Occipital lobe (tissue), 2 donors: ENCODE measurements around the gene CPSF6. TPM values are rescaled to one million over a fixed set of nuclear protein-coding genes. Genes with fewer than 3 reads are reported as not detected.
"Not testable (repeated sequence)": the region's sequence is repeated elsewhere in the genome, so short reads cannot be mapped to it uniquely, and the experiment has no call there.

ENCODE experiments used
- DNase-seq: peaks from one replicate; lab custom pipeline; 2025; lab: John Stamatoyannopoulos, UW
- total RNA-seq: library from RNA; depleted of rRNA; stranded (reverse); fragments of >200 nt; gene quantifications from one replicate; pipeline ENCODE4 v1.2.3, GENCODE V29; 2014

CPSF6 gene
- total RNA-seq, 1 donor from 2014 or later, result 113 TPM

DNA sequence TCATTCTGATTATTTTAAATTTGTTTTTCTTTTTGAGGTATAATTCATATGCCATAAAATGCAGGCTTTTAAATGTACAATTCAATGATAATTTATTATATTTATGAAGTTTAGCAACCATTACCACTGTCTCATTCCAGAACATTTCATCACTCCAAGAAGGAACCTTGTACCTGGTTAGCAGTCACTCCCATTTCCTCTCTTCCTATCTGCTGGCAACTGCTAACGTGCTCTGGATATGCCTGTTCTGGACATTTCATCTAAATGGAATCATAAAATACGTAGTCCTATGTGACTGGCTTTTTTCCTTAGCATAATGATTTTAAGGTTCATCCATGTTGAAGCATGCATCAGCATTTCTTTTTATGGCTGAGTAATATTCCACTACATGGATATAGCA, 15.5 kb downstream of the CPSF6 start:
- no peak for DNase-seq

DNA sequence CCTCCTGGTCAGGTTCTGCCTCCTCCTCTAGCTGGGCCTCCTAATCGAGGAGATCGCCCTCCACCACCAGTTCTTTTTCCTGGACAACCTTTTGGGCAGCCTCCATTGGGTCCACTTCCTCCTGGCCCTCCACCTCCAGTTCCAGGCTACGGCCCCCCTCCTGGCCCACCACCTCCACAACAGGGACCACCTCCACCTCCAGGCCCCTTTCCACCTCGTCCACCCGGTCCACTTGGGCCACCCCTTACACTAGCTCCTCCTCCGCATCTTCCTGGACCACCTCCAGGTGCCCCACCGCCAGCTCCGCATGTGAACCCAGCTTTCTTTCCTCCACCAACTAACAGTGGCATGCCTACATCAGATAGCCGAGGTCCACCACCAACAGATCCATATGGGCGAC, 19.3 kb downstream of the CPSF6 start:
- no peak for DNase-seq

DNA sequence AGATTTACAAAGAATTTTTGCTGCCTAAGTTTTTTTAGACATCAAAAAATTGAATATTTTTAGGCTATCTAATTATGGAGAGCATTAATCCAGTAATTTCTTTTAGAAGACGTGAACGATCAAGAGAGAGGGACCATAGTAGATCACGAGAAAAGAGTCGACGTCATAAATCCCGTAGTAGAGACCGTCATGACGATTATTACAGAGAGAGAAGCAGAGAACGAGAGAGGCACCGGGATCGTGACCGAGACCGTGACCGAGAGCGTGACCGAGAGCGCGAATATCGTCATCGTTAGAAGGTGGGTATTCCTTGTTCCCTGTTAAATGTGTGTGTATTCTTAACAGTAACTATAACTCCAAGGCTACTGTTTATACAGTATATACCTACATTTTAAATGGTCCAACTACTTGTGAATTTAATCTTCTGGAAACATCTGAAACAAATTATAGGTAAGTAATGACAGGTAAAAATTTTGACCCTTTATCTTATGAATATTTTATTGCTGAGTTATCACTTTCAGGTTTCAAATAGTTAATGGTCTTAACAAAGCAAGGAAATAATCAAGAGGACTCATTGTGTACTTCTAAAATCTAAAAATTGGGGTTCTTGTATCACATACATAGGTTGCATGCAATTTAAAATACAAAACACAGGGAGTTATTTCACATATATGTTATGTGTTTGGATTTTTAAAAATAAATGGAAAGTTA, 23.1 kb downstream of the CPSF6 start:
- DNase-seq, result no peak

DNA sequence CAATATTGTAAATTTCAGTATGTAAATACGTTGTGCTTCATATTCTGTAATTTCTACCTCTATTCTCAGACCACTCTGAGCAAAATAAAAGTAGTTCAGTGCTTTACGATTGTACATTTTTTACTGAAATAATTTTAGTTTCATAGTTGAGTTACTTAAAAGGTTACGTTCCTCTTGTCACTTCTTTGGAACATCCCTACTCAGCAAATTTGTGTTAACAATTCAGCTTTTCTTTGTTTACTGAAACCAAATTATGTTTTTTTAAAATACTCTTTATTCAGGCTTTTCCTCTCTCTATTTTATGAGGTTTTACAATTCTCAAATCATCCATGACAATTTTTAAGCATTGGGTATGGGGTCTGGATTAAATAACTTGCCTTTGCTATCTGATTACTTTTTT, 25.8 kb downstream of the CPSF6 start:
- DNase-seq, result no peak

DNA sequence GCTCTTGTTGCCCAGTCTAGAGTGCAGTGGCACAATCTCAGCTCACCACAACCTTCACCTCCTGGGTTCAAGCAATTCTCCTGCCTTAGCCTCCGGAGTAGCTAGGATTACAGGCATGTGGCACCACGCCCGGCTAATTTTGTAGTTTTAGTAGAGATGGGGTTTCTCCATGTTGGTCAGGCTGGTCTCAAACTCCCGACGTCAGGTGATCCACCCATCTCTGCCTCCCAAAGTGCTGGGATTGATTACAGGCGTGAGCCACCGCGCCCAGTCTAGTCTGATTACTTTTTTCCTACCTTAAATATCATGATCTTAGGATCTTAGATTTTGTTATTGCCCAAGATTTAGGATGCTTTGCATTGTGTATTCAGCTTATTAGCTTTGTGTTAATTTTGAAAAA, 26.3 kb downstream of the CPSF6 start:
- not testable (repeated sequence) for DNase-seq

DNA sequence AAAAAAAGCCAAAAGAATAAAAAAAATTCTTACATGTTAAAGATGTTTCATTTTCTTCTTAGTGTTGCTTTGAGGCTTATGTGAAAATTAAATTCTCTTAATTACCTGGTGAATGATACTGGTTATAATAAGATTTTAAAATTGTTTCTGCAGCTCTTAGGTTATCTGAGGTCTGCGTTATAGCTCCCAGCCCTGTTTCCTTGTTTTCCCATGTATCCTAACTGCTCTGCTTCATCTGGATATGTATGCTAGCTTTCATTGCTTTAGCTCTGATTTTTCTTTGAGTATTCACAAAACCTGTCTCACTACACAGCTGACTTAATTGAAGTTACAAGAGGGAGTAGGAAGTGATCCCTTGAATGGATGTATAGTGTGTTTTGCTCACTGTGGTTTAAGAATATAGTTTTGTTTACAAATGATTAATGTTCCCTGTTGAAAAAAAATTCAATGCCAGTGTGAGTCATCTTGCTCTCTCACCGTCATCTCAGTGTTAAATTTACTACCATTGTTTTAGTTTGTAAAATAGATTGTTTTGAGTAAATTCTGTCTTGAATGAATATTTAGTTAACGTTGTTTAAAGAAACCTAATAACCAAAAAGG, 26.8 kb downstream of the CPSF6 start:
- DNase-seq, result no peak

DNA sequence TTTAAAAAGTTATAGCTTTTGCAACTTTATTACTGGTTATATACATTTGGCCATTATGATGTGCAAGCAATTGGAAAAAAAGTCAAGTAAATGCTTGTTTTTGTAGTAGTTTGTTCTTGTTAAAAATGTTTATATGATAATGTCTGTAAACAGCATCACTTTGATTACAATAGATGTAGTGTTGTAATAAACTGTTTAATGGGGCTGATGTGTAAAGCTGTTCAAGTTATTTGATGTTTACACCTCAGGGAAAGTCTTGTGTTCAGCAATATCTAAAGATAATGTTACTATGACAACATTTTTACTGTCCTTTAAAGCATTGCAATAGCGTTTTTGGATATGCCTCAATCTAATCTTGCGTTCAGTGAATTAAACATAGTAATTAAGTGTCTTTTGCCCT, 30.4 kb downstream of the CPSF6 start:
- DNase-seq, result no peak

DNA sequence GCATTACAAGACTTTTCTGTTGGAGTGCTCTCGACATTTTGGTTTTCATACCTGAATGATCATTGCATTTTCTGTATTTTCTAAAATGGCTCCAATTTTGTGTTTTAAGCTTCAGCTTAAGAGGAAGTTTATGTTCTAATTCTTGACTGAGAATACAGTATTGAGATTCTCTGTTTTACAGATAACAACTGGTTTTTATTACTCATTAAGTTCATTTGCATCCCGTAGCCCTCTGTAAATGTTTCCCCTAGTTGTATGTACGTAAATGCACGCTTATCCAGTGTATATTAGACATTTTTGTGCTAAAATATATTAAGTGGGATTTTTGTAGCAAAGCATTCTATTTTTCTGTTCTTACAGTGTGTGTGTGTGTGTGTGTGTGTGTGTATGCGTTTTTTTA, 33.1 kb downstream of the CPSF6 start:
- DNase-seq, result no peak

DNA sequence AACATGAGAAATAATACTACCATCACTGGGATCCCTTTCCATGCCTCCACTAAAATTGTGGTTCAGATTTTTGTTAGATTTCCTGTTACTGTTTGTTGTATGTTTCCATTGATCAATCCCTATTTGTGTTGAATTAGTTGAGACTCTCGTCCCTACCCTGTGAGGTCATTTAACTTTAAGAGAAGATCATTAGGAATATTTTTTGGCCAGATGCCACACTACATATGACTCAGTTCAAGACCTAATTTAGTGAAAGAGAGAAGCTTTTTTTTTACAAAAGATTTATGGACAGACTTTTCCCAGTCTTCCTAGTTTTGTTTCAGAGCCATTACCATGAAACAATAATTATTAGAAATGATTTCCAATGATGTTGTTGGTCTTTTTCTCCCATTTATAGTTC, 35.5 kb downstream of the CPSF6 start:
- no peak for DNase-seq

DNA sequence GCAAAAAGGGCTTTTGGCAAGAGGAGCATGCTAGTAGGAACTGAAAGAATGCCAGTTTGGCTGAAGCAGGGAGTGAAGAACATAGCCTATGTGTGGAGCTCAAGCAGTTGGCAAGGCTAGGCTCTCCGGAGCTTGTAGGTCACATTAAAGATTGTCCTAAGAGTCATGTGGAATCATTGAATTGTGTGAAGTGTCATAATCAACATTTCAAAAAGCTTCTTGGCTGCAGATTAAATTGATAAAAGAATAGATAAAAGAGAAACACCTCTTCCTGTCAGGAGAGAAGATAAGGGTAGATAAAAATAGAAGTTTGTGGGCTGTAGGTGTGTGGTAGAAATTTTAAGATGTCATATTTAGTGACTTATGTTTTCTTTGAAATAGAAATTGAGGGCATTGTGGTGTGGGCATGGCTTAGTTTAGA, 36.1 kb downstream of the CPSF6 start:
- no peak for DNase-seq

DNA sequence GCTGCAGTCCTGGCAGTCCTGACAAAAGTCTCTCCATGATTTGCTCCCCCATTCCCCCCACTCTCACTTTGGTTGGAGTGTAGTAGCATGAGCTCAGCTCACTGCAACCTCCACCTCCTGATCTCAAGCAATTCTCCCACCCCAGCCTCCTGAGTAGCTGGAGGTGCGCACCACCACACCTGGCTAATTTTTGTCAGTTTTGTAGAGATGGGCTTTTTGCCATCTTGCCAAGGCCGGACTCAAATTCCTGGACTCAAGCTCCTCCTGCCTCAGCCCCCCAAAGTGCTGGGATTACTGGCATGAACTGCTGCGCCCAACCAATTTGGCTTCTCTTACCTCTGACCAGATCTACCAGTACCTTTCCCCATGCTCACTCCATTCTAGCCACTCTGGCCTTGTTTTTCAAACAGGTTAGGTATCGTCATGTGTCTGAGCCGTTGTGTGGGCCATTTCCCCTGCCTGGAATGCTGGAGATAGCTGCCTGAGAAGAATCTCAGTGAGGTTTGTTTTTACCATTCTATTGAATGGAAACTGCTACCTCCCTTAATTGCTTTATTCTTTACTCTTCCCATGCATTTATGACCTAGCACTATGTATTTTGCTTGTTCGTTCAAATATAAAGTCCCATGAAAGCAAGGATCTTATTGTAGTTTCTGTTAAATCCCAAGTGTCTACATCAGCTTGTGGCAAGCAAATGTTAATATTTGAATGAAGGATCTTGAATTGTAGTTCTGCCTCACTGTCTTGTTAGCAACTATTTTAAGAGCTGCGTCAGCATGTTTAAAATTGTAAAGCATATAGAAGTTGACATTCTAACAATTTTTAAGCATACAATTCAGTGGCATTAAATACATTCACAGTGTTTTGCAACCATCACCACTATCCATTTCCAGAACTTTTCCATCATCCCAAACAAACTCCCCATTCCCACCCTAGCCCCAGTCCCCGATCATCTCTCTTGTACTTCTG, 39.7 kb downstream of the CPSF6 start:
- no peak for DNase-seq

DNA sequence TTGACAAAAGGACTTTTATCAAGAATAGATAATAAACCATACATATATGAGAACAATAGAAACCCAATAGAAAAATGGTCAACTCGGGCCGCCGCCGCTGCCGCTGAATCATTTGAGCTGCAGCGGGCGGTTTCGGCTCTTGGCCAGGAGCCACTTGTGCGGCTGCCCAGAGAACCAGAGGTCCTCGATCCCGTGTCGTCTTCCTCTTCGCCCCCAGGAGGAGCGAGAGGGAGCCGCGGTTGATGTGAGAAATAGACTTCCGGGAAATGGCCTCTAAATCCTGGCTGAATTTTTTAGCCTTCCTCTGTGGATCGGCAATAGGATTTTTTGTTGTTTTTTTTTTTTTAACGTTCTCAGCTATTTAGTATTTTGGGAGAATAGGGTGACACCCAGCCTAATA, 44.8 kb downstream of the CPSF6 start:
- peak; percentile 14 for DNase-seq

DNA sequence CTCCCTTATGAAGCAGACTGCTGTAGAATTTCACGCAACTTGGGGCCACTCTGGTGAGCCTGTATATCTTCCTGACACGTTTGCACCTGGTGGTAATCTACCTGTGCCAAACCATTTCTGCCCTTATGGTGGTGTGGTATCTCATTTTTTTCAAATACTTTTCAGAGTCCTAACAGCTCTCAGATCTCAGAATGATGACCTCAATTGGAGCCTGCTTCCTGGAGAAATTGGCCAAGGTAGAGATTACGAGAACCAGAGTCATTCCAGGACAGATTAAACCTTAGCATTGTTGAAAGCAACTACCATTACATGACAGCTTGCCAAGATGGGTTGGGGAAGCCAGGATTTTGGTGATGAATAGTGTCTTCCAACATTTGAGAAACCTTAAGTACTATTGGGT, 48.2 kb downstream of the CPSF6 start:
- no peak for DNase-seq

DNA sequence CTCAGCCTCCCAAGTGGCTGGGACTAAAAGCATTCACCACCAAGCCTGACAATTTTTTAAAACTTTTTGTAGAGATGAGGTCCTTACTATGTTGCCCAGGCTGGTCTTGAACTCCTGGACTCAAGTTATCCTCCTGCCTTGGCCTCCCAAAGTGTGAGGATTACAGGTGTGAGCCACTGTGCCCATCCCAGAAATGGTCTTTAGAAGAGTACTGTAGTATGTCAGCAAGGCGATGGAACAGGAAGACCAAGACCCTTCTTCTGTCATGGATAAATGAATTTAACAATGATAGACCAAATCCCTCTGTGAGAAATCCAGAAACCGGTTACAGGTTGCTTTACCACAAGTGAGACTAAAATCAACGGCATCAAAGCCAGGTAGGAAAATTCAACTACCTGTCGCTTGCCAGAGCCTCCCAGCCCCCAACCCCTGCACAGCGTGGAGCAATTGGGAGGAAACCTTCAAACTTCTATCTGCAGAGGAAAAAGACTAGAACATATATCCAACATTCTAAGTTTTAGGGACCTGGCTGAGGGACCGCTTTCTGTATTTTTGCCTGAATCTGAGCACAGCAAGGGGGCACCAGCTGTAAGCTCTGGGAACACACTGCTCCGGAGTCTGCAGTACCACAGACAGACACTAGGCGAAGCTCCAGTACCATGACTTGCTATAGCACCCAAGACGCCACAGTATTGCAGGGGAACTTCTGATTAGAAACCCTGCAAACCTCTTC, 51.3 kb downstream of the CPSF6 start:
- peak; percentile 32 for DNase-seq

DNA sequence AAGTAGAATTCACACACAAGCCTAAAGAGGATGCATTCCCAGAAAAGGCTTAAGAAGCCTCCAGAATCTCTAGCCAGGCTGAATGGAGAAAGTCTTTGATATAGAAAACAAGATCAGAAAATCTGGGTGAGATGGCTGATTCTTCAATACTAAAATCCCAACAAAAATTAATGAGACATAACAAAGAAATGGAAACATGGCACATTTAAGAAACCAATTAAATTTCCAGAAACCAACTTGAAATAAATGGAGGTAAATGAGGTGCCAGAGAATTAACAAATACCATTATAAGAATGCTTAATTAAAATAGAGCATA, 51.9 kb downstream of the CPSF6 start:
- no peak for DNase-seq

DNA sequence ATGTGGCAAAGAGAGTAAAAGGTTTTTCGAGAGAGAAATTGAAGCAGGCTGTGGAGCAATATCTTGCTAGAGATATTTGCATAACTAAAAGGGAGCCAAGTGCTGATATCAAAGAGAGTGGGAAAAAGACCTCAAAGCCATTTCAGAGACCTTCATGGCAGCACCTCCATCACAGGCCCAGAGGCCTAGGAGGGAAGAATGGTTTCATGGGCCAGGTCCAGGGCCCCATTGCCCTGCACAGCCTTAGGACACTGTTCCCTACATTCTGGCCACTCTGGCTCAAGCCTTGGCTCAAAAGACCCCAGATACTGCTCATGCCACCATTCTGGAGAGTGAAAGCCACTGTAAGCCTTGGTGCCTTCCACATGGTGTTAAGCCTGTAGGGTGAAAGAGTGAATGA, 58.8 kb downstream of the CPSF6 start:
- DNase-seq, result no peak

DNA sequence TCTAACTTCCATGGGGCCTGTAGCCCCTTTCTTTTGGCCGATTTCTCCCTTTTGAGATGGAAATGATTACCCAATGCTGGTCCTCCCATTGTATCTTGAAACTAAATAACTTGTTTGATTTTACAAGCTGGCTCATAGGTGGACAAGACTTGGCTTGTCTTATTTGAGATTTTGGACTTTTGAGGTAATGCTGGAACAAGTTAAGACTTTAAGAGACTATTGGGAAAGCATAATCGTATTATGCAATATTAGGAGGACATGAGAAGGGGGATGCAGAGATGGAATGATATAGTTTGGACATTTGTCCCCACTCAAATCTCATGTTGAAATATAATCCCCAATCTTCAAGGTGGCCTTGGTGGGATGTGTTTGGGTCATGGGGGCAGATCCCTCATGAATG, 59.6 kb downstream of the CPSF6 start:
- DNase-seq, result no peak

DNA sequence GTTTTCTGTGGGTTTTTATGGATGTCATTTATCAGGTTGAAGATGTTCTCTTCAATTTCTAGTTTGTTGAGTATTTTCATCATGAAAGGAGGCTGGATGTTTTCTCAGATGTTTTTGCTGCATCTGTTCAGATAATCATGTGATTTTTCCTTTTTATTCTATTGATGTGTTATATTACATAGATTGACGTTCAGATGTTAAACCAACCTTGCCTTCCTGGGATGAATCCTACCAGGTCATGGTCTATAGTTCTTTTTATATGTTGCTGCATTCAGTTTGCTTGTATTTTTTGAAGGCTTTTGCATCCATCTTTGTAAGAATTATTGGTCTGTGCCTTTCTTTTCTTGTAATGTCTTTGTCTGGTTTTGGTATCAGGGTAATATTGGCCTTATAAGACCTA, 64.9 kb downstream of the CPSF6 start:
- DNase-seq, result no peak

DNA sequence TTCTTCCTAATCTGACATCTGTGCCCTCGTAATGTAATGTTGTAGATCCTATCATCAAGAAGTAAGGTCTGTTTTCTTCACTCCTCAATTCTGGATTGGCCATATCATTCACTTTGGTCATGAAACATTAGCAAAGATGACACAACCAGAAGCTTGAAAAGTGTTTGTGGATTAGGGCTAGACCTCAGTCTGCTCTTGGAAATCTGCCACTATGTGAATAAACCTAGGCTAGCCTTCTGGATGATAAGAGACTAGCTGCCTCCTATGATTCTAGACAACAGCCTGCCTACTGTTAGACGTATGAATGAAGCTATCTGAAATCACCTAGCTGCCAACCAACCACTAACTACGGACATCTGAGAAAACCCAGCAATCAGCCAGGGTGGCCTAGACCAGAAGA, 70.1 kb downstream of the CPSF6 start:
- no peak for DNase-seq

DNA sequence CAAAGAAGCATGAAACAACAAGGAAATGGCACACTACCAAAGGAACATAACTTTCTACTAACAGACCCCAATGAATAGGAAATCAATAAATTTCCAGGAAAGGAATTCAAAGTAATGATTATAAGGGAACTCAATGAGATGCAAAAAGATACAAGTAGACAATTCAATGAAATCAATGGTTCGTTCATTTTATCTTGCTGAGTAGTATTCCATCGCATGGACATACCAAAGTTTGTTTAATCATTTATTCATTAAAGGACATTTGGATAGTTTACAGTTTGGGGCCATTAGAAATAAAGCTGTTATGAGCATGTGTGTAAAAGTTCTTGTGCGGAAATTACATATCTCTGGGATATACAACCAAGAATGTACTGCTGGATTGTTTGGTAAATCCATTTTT, 73.8 kb downstream of the CPSF6 start:
- no peak for DNase-seq

DNA sequence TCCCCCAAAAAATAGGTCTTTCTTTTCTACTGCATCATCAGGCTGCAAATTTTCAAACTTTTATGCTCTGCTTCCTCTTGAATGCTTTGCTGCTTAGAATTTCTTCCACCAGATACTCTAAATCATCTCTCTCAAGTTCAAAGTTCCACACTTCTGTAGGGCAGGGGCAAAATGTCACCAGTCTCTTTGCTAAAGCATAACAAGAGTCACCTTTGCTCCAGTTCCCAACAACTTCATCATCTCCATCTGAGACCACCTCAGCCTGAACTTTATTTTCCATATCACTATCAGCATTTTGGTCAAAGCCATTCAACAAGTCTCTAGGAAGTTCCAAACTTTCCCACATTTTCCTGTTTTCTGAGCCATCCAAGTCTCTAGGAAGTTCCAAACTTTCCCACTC, 77.4 kb downstream of the CPSF6 start:
- DNase-seq, result not testable (repeated sequence)

DNA sequence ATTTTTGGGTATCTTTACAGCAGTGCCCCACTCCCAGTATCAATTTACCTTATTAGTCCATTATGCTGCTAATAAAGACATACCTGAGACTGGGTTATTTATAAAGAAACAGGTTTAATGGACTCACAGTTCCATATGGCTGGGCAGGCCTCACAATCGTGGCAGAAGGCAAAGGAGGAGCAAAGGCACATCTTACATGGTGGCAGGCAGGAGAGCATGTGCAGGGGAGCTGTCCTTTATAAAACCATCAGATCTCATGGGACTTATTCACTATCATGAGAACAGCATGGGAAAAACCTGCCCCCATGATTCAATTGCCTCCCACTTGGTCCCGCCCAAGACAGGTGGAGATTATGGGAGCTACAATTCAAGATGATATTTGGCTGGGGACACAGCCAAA, 77.9 kb downstream of the CPSF6 start:
- not testable (repeated sequence) for DNase-seq
